IMR-90 (cell line): ENCODE results near the gene RHOT1. TPM values are rescaled to one million over a fixed set of nuclear protein-coding genes. Genes with fewer than 3 reads are reported as not detected.

Source experiments
- ATAC-seq: fragments of 200-7000 bp; cut with Tn5 transposase; 2 replicates; pipeline ENCODE4 v1.9.1; 2020; ENCODE audit warnings: low read depth, mild to moderate bottlenecking, moderate library complexity
- BruUV-seq: library from RNA; stranded (reverse); fragments of 400-500 nt; replicated peaks from 2 replicates; lab custom pipeline; 2021; lab: Mats Ljungman, UMichigan
- CTCF ChIA-PET: fragments of 300-600 bp; formaldehyde crosslinking; extraction: SDS; loops from one replicate; lab custom pipeline; 2021; ENCODE audit warnings: antibody characterized with exemption; lab: Yijun Ruan, JAX
- POLR2A ChIA-PET: fragments of 300-600 bp; sonication (Branson Sonifier 250); formaldehyde crosslinking; loops from one replicate; lab custom pipeline; 2022; ENCODE audit warnings: antibody characterized with exemption; ENCODE audit not compliant: unreplicated experiment; lab: Charles Lee
- DNase-seq: peaks from one replicate; pipeline ENCODE4 v3.0.0; 2013
- H2AFZ ChIP-seq: replicated peaks from 2 replicates; pipeline ENCODE3; 2013; ENCODE audit warnings: low read length, mild to moderate bottlenecking; ENCODE audit not compliant: poor library complexity
- H2AK5ac ChIP-seq: 2 replicates; pipeline ENCODE4 v1.6.1; 2013; ENCODE audit warnings: low read depth, low read length, inconsistent platforms
- H2AK9ac ChIP-seq: replicated peaks from 2 replicates; pipeline ENCODE3; 2013; ENCODE audit warnings: mild to moderate bottlenecking, low read depth, low read length, moderate library complexity; ENCODE audit not compliant: poor library complexity
- H2BK120ac ChIP-seq: 2 replicates; pipeline ENCODE4 v1.6.1; 2013; ENCODE audit warnings: low read depth, low read length, inconsistent platforms
- H2BK15ac ChIP-seq: 3 replicates; pipeline ENCODE4 v1.6.1; 2013; ENCODE audit warnings: low read depth, low read length, inconsistent platforms
- H2BK20ac ChIP-seq: 2 replicates; pipeline ENCODE4 v1.6.1; 2013; ENCODE audit warnings: low read depth, mild to moderate bottlenecking, inconsistent platforms, low read length, moderate library complexity
- H2BK5ac ChIP-seq: 2 replicates; pipeline ENCODE4 v1.6.1; 2013; ENCODE audit warnings: mild to moderate bottlenecking, low read depth, low read length, inconsistent platforms; ENCODE audit not compliant: poor library complexity, severe bottlenecking
- H3K14ac ChIP-seq: replicated peaks from 2 replicates; pipeline ENCODE4 v1.6.1; 2013; ENCODE audit warnings: low read depth, low read length, inconsistent platforms
- H3K18ac ChIP-seq: 2 replicates; pipeline ENCODE4 v1.6.1; 2013; ENCODE audit warnings: low read depth, low read length, control low read depth
- H3K23ac ChIP-seq: 2 replicates; pipeline ENCODE4 v1.6.1; 2013; ENCODE audit warnings: low read depth, low read length, inconsistent platforms
- H3K27ac ChIP-seq: 2 replicates; pipeline ENCODE4 v1.5.1; 2013; ENCODE audit warnings: mild to moderate bottlenecking, control low read depth, low read length; ENCODE audit not compliant: insufficient read depth
- H3K27me3 ChIP-seq: 2 replicates; pipeline ENCODE4 v1.6.1; 2013; ENCODE audit warnings: low read length; ENCODE audit not compliant: control insufficient read depth, insufficient read depth
- H3K36me3 ChIP-seq: 2 replicates; pipeline ENCODE4 v1.6.1; 2013; ENCODE audit warnings: low read length, mixed read lengths; ENCODE audit not compliant: control insufficient read depth, insufficient read depth
- H3K4ac ChIP-seq: 2 replicates; pipeline ENCODE4 v1.6.1; 2013; ENCODE audit warnings: low read depth, low read length, inconsistent platforms
- H3K4me1 ChIP-seq: 2 replicates; pipeline ENCODE4 v1.6.1; 2013; ENCODE audit warnings: low read length, mixed read lengths; ENCODE audit not compliant: control insufficient read depth, insufficient read depth
- H3K4me2 ChIP-seq: 2 replicates; pipeline ENCODE4 v1.6.1; 2013; ENCODE audit warnings: low read depth, mild to moderate bottlenecking, control low read depth, low read length, moderate library complexity
- H3K4me3 ChIP-seq: 2 replicates; pipeline ENCODE4 v1.5.1; 2013; ENCODE audit warnings: low read depth, mild to moderate bottlenecking, control low read depth, low read length, moderate library complexity; ENCODE audit not compliant: insufficient read depth
- H3K56ac ChIP-seq: 2 replicates; pipeline ENCODE4 v1.6.1; 2013; ENCODE audit warnings: low read length, inconsistent platforms; ENCODE audit not compliant: insufficient read depth; ENCODE audit errors: extremely low read depth
- H3K79me1 ChIP-seq, 2 experiments: 2 replicates each; pipeline ENCODE4 v1.6.1; 2013; ENCODE audit warnings: low read length in 2 of 2, inconsistent platforms in 1 of 2, low read depth in 1 of 2
- H3K9ac ChIP-seq: 2 replicates; pipeline ENCODE4 v1.6.1; 2013; ENCODE audit warnings: low read depth, low read length, control low read depth
- H3K9me1 ChIP-seq: 2 replicates; pipeline ENCODE4 v1.6.1; 2013; ENCODE audit warnings: low read length, inconsistent platforms; ENCODE audit not compliant: insufficient read depth
- H3K9me3 ChIP-seq: 2 replicates; pipeline ENCODE4 v1.6.1; 2013; ENCODE audit warnings: low read length; ENCODE audit not compliant: control insufficient read depth, insufficient read depth
- H4K20me1 ChIP-seq: 2 replicates; pipeline ENCODE4 v1.6.1; 2013; ENCODE audit warnings: low read length, inconsistent platforms; ENCODE audit not compliant: insufficient read depth
- H4K5ac ChIP-seq: 2 replicates; pipeline ENCODE4 v1.6.1; 2013; ENCODE audit warnings: mild to moderate bottlenecking, low read depth, low read length, control low read depth
- H4K8ac ChIP-seq, 2 experiments: 2 replicates each; pipeline ENCODE4 v1.6.1; 2013; ENCODE audit warnings: low read depth in 2 of 2, low read length in 2 of 2, control low read depth in 1 of 2, inconsistent platforms in 1 of 2
- H4K91ac ChIP-seq: 2 replicates; pipeline ENCODE4 v1.6.1; 2013; ENCODE audit warnings: low read depth, low read length, inconsistent platforms; ENCODE audit not compliant: insufficient read depth
- CTCF ChIP-seq: conservative IDR thresholded peaks from 2 replicates; pipeline ENCODE4 v1.5.1; 2012; ENCODE audit warnings: mild to moderate bottlenecking, low read depth, low read length, improper control_type of control experiment
- FOS ChIP-seq: fragments of 150-350 bp; IDR thresholded peaks from 2 replicates; pipeline ENCODE4 v1.6.1; 2016; ENCODE audit warnings: low read depth, low read length
- MAFK ChIP-seq: IDR thresholded peaks from 2 replicates; pipeline ENCODE4 v1.6.1; 2012; ENCODE audit warnings: low read depth, low read length, improper control_type of control experiment
- POLR2A ChIP-seq: IDR thresholded peaks from 2 replicates; pipeline ENCODE4 v1.6.1; 2012; ENCODE audit warnings: mild to moderate bottlenecking, low read depth, low read length
- RFX5 ChIP-seq: IDR thresholded peaks from 2 replicates; pipeline ENCODE4 v1.8.0; 2012; ENCODE audit warnings: low read depth, mild to moderate bottlenecking, low read length, moderate library complexity
- SMC3 ChIP-seq: fragments of 150-350 bp; IDR thresholded peaks from 2 replicates; pipeline ENCODE4 v1.6.1; 2016; ENCODE audit warnings: low read depth, mild to moderate bottlenecking, antibody characterized with exemption, low read length, moderate library complexity
- WGBS, 2 experiments: methylation state at CpG; one replicate each; pipeline versions ENCODE4 v1.1.5 to v1.1.7; 2013; ENCODE audit warnings: missing lambda C conversion rate in 2 of 2; ENCODE audit not compliant: insufficient read length in 1 of 2; ENCODE audit errors: extremely low coverage in 2 of 2; 5-methylcytosine and 5-hydroxymethylcytosine counted together
- dilution Hi-C: fragments of 300-500 bp; cut with HindIII; formaldehyde crosslinking; loops from one replicate; pipeline ENCODE4 v1.14.3; 2018; ENCODE audit warnings: low sequenced_read_pairs; ENCODE audit not compliant: unreplicated experiment
- in situ Hi-C: fragments of 300-500 bp; cut with MboI; formaldehyde crosslinking; loops from 3 replicates; pipeline ENCODE4 v1.14.3; 2019; ENCODE audit warnings: low sequenced_read_pairs, inconsistent platforms, mixed read lengths
- intact Hi-C: fragments of 100-400 bp; cut with micrococcal nuclease; formaldehyde crosslinking; loops from 2 replicates; pipeline ENCODE4 v1.10.0; 2022
- polyA plus RNA-seq, 3 experiments: library from polyadenylated mRNA; depleted of rRNA; stranded (reverse); fragments of >200 nt; gene quantifications; 2 replicates each; pipeline ENCODE4 v1.2.3, GENCODE V29; 2012; ENCODE audit warnings: low replicate concordance in 1 of 3
- total RNA-seq: library from RNA; depleted of rRNA; stranded (reverse); fragments of >200 nt; gene quantifications from 2 replicates; pipeline ENCODE4 v1.2.3, GENCODE V29; 2012

RHOT1 gene
- total and polyA plus RNA-seq, 2 of the 4 experiments (the other 2 are of a cell fraction), result 27.4 to 27.6 TPM

DNA sequence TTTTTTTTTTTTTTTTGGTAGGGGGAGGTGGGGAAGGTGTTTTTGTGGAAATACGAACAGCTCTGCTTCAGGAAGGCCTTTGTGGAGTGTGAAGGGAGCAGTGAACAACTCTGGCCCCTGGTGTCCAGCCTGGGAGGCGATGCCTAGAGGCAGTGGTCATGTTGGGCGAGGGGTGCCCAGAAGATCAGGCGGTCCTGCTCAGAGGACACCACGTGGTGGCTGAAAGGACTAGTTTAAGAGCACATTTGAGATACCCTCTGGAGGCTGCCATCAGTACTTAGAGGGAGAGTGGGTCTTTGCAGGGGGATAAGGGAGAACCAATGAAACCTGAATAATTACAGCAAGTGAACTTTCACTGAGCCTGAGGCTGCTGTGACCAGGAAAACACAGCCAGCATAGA is 40.1 kb upstream of the RHOT1 start:
- Histone ChIP-seq H3K9me3 (no peaks in the 10 kb centered on the region), H2AK9ac (peak overlapping the region; percentile 37), H4K8ac (no peak overlapping the region), H3K79me1 (no peaks in the 10 kb centered on the region), H2BK120ac (no peak overlapping the region), H3K14ac (no peak overlapping the region), H2BK15ac (no peak overlapping the region), H3K4me3 (no peak overlapping the region), H2AFZ (peak overlapping the region; percentile 24), H3K4me1 (no peaks in the 10 kb centered on the region), H4K5ac (no peak overlapping the region), H2AK5ac (no peak overlapping the region), H3K9ac (no peak overlapping the region), H4K20me1 (no peaks in the 10 kb centered on the region), H3K4me2 (no peak overlapping the region), H4K91ac (no peak overlapping the region), H3K18ac (no peak overlapping the region), H2BK20ac (no peak overlapping the region), H3K27ac (no peak overlapping the region), H3K9me1 (no peaks in the 10 kb centered on the region), H3K36me3 (no peaks in the 10 kb centered on the region), H3K56ac (no peak overlapping the region), H3K27me3 (peaks cover 4% of the 10 kb centered on the region), H3K23ac (no peak overlapping the region), H2BK5ac (no peak overlapping the region), H3K4ac (no peak overlapping the region)
- 89% methylated on average over 2 of the region's 5 CpGs; no CpG with 5 or more reads in 1 of the 2 experiments for WGBS, 2 experiments
- ATAC-seq (no peak), DNase-seq (no peak)
- intact Hi-C loops, result no loop called here
- POLR2A ChIA-PET, result no interaction called here
- CTCF ChIA-PET, result no interaction called here
- in situ Hi-C loops, result no loop called here
- TF ChIP-seq FOS (no peak), MAFK (no peak), POLR2A (no peak), RFX5 (no peak), CTCF (no peak), SMC3 (no peak)
- dilution Hi-C loops, result no loop called here
- BruUV-seq, result no TSS peak
